HFFc6 (cell line): ENCODE data around the gene FETUB. TPM values are rescaled to one million over a fixed set of nuclear protein-coding genes. Genes with fewer than 3 reads are reported as not detected.

Experiments
- DNase-seq: peaks from one replicate; pipeline ENCODE4 v3.0.0-alpha.2; 2018
- H3K27ac Mint-ChIP-seq: 2 replicates; pipeline ENCODE4 v1.8.0; 2020; ENCODE audit warnings: mild to moderate bottlenecking, mixed read lengths
- H3K27me3 Mint-ChIP-seq: 2 replicates; pipeline ENCODE4 v1.8.0; 2021; ENCODE audit warnings: mild to moderate bottlenecking, moderate library complexity, mixed read lengths; ENCODE audit not compliant: insufficient read depth
- H3K36me3 Mint-ChIP-seq: 2 replicates; pipeline ENCODE4 v1.8.0; 2021; ENCODE audit warnings: low read depth, mixed read lengths
- H3K4me1 Mint-ChIP-seq: 2 replicates; pipeline ENCODE4 v1.8.0; 2020; ENCODE audit warnings: low read depth, mixed read lengths
- H3K4me3 Mint-ChIP-seq: 2 replicates; pipeline ENCODE4 v1.8.0; 2020; ENCODE audit warnings: mild to moderate bottlenecking, moderate library complexity, mixed read lengths
- H3K9me3 Mint-ChIP-seq: 2 replicates; pipeline ENCODE4 v1.8.0; 2020; ENCODE audit warnings: mild to moderate bottlenecking, mixed read lengths
- total RNA-seq, 6 experiments: library from RNA; stranded (reverse); fragmentation: NEBNext Ultra II Directional; extraction: Animal tissue kit (Norgen Biotek cat#: 25700); gene quantifications; 2 replicates in 1 of 6; 3 replicates in 5 of 6; pipeline ENCODE4 v1.2.3, GENCODE V29; 2021
- TF ChIP-seq, protein P1 (sequence below): fragments of 200-600 bp; sonication (generic); IDR thresholded peaks from 2 replicates; pipeline ENCODE4 v1.5.0; 2021; ENCODE audit warnings: antibody characterized with exemption, mild to moderate bottlenecking

Gene FETUB
- total RNA-seq, 6 experiments from 2014 or later, result not detected

DNA sequence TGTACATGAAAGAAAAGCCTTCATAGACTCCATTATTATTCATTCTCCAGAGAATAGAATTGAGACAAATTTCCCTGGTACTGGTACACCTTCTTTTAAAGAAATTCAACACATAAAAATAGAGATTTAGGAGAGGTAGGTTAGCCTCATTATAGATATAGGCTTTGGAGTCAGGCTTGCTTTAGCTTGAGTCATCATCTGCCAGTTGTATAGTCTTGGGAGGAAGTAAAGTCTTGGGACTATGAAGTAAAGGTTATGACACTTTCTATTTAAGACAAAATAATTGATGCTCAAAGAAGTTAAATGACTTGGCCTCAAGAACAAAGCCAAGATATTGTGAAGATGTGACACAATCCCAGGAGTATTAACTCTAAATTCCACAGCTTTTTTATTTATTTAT, 30.0 kb downstream of the FETUB start:
- no peaks in the 10 kb centered on the region for H3K36me3 Mint-ChIP-seq
- peaks cover 30% of the 10 kb centered on the region for H3K27me3 Mint-ChIP-seq
- H3K27ac Mint-ChIP-seq, result no peak overlapping the region
- DNase-seq, result no peak
- no peaks in the 10 kb centered on the region for H3K9me3 Mint-ChIP-seq
- no peak overlapping the region for H3K4me3 Mint-ChIP-seq
- H3K4me1 Mint-ChIP-seq, result no peaks in the 10 kb centered on the region
- TF ChIP-seq, protein P1, sequence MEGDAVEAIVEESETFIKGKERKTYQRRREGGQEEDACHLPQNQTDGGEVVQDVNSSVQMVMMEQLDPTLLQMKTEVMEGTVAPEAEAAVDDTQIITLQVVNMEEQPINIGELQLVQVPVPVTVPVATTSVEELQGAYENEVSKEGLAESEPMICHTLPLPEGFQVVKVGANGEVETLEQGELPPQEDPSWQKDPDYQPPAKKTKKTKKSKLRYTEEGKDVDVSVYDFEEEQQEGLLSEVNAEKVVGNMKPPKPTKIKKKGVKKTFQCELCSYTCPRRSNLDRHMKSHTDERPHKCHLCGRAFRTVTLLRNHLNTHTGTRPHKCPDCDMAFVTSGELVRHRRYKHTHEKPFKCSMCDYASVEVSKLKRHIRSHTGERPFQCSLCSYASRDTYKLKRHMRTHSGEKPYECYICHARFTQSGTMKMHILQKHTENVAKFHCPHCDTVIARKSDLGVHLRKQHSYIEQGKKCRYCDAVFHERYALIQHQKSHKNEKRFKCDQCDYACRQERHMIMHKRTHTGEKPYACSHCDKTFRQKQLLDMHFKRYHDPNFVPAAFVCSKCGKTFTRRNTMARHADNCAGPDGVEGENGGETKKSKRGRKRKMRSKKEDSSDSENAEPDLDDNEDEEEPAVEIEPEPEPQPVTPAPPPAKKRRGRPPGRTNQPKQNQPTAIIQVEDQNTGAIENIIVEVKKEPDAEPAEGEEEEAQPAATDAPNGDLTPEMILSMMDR, result no peak

DNA sequence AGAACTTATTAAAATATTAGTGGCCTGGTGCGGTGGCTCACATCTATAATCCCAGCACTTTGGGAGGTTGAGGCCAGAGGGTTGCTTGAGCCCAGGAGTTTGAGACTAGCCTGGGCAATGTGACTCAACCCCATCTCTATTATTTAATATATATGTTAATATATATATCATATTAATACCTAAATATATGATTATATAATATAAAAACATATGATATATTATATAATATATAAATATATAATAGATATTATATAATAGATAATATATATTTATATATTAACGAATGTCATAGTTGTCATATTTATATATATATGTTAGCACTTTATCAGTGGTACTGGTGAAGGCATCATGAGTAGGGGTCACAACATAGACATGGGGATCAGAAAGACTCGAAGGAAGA, 30.9 kb downstream of the FETUB start:
- Mint-ChIP-seq H3K36me3 (no peaks in the 10 kb centered on the region), H3K4me1 (no peaks in the 10 kb centered on the region), H3K27me3 (peaks cover 28% of the 10 kb centered on the region), H3K27ac (no peak overlapping the region), H3K9me3 (no peaks in the 10 kb centered on the region), H3K4me3 (no peak overlapping the region)
- no peak for DNase-seq
- TF ChIP-seq, protein P1, result no peak

DNA sequence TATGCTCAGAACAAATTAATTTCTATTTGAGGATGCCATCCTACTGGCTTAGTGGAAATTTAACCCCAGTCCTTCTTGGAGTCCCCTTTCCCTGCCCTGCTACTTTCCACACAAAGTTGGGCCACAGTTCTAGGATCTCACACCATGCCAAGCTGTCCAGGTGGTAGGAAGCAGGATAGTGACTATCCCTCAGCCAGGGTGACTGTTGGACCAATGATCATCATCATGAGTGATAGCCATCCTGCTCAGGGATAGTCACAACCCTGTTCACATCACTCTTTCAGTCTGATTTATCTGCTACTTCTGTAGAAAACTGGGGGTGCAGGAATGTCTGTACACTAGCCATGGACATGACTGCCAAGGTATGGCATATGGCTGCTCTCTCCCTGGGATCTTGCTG, 38.4 kb downstream of the FETUB start:
- Mint-ChIP-seq H3K27ac (no peak overlapping the region), H3K4me1 (no peaks in the 10 kb centered on the region), H3K4me3 (no peak overlapping the region), H3K27me3 (peaks cover 23% of the 10 kb centered on the region), H3K9me3 (no peaks in the 10 kb centered on the region), H3K36me3 (no peaks in the 10 kb centered on the region)
- DNase-seq, result no peak
- TF ChIP-seq, protein P1, result no peak

DNA sequence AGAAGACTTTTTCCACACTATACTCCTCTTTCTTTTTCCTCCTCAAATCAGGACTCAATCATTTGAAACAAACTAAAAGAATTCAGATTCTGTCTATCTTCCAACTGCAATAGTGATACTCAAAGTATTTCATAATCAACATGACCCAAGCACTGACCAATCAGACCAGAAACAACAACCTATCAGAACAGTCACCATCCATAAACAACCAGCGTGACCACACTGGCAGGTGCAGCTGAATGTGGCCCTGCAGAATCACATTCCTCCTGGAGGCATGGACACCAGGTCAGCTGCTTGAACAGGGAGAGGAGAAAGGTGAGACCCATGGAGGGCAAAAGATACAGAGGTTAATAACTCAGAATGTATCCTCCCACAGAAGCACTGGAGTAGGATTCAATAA, 39.0 kb downstream of the FETUB start:
- Mint-ChIP-seq H3K9me3 (no peaks in the 10 kb centered on the region), H3K27ac (no peak overlapping the region), H3K4me1 (no peaks in the 10 kb centered on the region), H3K36me3 (no peaks in the 10 kb centered on the region), H3K27me3 (peaks cover 20% of the 10 kb centered on the region), H3K4me3 (no peak overlapping the region)
- TF ChIP-seq, protein P1, result no peak
- no peak for DNase-seq

DNA sequence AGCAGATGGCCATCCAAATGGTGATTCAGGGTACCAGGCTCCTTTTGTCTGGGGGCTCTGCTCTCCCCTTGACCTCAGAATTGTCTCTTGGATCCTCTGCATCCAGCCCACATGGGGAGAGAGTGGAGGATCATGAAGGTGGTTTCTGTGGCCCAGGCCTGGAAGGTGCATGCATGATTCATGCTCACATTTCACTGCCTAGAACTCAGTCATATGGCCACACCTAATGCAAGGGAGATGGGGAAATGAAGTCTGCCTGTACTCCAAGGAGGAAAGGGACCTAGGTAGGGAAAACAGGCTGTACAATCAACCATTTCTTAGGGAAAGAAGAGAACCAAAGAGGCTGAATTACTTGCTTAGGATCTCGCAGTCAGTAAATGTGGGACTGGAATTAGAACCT, 40.7 kb downstream of the FETUB start:
- no peaks in the 10 kb centered on the region for H3K36me3 Mint-ChIP-seq
- no peak for DNase-seq
- peaks cover 6% of the 10 kb centered on the region; the same call in 1 of the 2 replicates for H3K9me3 Mint-ChIP-seq
- H3K4me1 Mint-ChIP-seq, result no peaks in the 10 kb centered on the region
- H3K4me3 Mint-ChIP-seq, result no peak overlapping the region
- no peak overlapping the region for H3K27ac Mint-ChIP-seq
- H3K27me3 Mint-ChIP-seq, result peaks cover 12% of the 10 kb centered on the region
- TF ChIP-seq, protein P1, result no peak

DNA sequence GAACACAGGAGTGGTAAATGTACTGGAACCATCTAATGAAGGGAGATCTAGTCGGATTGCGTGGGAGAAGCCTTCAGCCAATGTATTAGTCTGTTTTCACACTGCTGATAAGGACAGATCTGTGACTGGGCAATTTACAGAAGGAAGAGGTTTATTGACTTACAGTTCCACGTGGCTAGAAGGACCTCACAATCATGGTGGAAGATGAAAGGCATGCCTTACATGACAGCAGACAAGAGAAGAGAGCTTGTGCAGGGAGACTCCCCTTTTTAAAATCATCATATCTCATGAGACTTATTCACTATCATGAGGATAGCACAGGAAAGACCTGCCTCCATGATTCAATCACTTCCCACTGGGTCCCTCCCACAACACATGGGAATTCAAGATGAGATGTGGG, 42.6 kb downstream of the FETUB start:
- Mint-ChIP-seq H3K4me1 (no peaks in the 10 kb centered on the region), H3K36me3 (no peaks in the 10 kb centered on the region), H3K4me3 (no peak overlapping the region), H3K9me3 (peaks cover 6% of the 10 kb centered on the region; the same call in 1 of the 2 replicates), H3K27me3 (peaks cover 9% of the 10 kb centered on the region), H3K27ac (no peak overlapping the region)
- DNase-seq, result no peak
- TF ChIP-seq, protein P1, result no peak
